GM19372 (cell line): ENCODE measurements around the gene SYK.

ENCODE experiments used
- ATAC-seq: cut with Tn5 transposase; IDR thresholded peaks from one replicate; pipeline ENCODE4 v1.9.1; 2021; ENCODE audit warnings: mild to moderate bottlenecking, low read depth, moderate library complexity; ENCODE audit not compliant: unreplicated experiment

The SYK gene

DNA sequence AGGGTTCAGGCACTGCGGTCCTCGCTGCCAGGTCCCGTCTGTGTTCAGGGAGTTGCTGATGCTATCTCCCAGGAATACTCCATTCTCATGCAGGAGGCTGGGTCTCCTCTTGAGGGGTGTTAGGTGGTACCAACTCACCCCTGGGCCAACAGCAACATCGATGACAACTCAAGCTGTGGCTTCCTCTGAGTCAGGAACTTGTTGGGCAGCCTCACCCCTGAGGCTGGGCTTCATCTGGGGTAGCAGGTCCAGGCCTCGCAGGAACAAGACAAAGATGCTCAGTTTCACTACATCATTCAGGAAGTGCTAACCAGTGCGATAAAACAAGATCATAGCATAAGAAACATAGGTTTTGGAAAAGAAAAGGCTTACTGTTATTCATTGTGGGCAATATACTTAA is 125.9 kb downstream of the SYK start:
- ATAC-seq, result no peak

DNA sequence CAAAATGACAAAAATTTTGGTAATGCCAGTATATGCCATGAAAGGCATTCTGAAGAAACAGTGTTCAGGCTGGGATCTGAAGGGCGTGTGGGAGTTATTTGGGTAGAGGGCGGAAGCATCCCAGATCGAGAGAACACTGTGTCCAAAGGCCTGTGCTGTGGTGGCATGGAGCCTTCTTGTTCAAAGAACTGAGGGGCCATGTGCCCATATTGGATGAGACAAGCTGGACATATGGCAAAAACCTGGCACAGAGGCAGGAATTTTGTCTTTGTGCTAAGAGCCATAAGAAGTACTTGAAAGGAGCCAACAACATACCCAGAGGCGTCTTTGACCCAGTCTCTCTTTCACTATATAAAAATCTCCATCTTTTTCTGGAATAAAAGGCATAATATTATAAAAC is 128.0 kb downstream of the SYK start:
- ATAC-seq, result no peak

- ATAC-seq, result no peak
Measured at GRCh38 chr9:90933468-90933867, 131.8 kb downstream of the SYK start.

GRCh38 chr9:90939351-90939750 is 137.7 kb downstream of the SYK start:
- no peak for ATAC-seq

DNA sequence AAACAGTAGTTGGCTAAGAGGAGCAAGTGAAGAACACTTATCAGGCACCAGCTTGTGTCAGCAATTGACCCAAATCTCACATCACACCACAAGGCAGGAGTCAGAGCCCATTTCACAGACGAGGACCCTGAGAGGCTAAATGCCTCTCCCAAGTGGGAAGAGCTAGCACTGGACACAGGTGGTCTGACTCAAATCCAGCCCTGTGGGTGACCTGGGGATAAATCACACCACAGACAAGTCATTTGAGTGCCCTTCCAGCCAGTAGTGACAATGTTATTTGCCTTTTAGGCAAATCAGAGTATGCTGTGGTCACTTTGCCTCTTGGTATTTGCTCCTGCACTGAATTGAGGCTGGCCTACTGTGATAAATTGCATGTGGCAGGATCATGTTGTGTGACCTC is 138.7 kb downstream of the SYK start:
- no peak for ATAC-seq

DNA sequence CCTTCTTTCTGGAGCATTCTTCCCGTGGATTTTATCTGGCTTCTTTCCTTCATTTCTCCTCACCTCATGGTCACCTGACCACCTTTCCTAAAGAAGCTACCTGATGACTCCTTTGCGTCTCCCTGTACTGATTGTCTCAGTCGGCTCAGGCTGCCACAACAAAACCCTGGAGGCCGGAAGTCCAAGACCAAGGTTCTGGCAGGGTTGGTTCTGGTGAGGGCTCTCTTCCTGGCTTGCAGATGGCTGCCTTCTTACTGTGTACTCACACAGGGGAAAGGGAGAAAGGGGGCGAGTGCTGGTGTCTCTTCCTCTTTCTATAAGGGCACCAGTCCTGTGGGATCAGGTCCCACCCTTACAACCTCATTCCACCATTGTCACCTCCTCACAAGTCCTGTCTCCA is 140.0 kb downstream of the SYK start:
- ATAC-seq, result no peak

GRCh38 chr9:90942555-90942954 is 140.9 kb downstream of the SYK start:
- ATAC-seq, result no peak

GRCh38 chr9:90943341-90943740 is 141.7 kb downstream of the SYK start:
- no peak for ATAC-seq

DNA sequence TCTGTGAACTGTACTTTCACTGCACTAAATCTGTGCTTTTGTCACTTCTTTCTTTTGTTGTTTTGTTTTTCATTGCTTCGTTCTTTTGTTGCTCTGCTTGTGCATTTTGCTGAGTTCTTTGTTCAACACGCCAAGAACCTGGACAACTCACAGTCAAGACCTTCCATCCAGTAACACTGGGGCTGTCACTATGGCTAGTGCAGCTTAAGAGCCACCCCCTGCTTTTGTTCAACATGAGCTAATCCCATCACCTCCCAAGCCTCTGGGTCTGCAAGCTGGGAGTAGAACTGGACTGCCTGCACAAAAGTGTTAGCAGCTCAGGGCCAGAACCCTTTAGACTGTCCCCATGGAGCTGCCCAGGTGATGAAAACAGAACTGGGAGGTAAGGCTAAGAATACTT is 143.7 kb downstream of the SYK start:
- no peak for ATAC-seq

GRCh38 chr9:90946982-90947381 is 145.4 kb downstream of the SYK start:
- ATAC-seq, result no peak
